DLD1 (cell line): Measurements from ENCODE around the gene ESRP2.

Experiments
- in situ Hi-C: cut with HindIII; loops from 2 replicates; pipeline ENCODE4 v1.10.0; 2017; ENCODE audit warnings: low sequenced_read_pairs

ESRP2 gene

GRCh38 chr16:68264128-68265077, 28.5 kb upstream of the ESRP2 start, which contains the start of gene SLC7A6:
SLC7A6 (plus strand) TSS chr16:68264526; CDS start chr16:68274727, 10,201 bp downstream.
- in situ Hi-C loops = no loop called here

- in situ Hi-C loops = no loop called here
Measured at GRCh38 chr16:68263559-68264127, 27.7 kb upstream of the ESRP2 start.

GRCh38 chr16:68259007-68259825, 23.3 kb upstream of the ESRP2 start:
- in situ Hi-C loops = no loop called here

- in situ Hi-C loops = no loop called here
Measured at GRCh38 chr16:68257906-68258800, 22.2 kb upstream of the ESRP2 start.

- in situ Hi-C loops = no loop called here
Measured at GRCh38 chr16:68257251-68257905, 21.5 kb upstream of the ESRP2 start.

GRCh38 chr16:68255712-68256111, 19.8 kb upstream of the ESRP2 start:
- in situ Hi-C loops = no loop called here

GRCh38 chr16:68253721-68254120, 17.8 kb upstream of the ESRP2 start:
- in situ Hi-C loops = no loop called here

- in situ Hi-C loops = no loop called here
Measured at GRCh38 chr16:68252383-68252782, 16.5 kb upstream of the ESRP2 start.

- in situ Hi-C loops = no loop called here
Measured at GRCh38 chr16:68251832-68252231, 15.9 kb upstream of the ESRP2 start.

GRCh38 chr16:68250951-68251350, 15.0 kb upstream of the ESRP2 start:
- in situ Hi-C loops = no loop called here

GRCh38 chr16:68249371-68249770, 13.4 kb upstream of the ESRP2 start:
- in situ Hi-C loops = no loop called here

- in situ Hi-C loops = no loop called here
Measured at GRCh38 chr16:68247932-68248331, 12.0 kb upstream of the ESRP2 start.

- in situ Hi-C loops = no loop called here
Measured at GRCh38 chr16:68247400-68247799, 11.5 kb upstream of the ESRP2 start.

- in situ Hi-C loops = no loop called here
Measured at GRCh38 chr16:68246666-68247065, 10.7 kb upstream of the ESRP2 start.

- in situ Hi-C loops = no loop called here
Measured at GRCh38 chr16:68246121-68246520, 10.2 kb upstream of the ESRP2 start.

GRCh38 chr16:68244903-68245853, 9.3 kb upstream of the ESRP2 start, which contains the start of gene PLA2G15:
PLA2G15 (plus strand) TSS chr16:68245373; CDS start chr16:68245427, 54 bp downstream.
- in situ Hi-C loops = no loop called here

GRCh38 chr16:68244481-68244902, 8.6 kb upstream of the ESRP2 start:
- in situ Hi-C loops = no loop called here
